PFSK-1 (cell line): ENCODE measurements around the gene MYCT1.

Experiments
- FOXP2 ChIP-seq: optimal IDR thresholded peaks from 2 replicates; pipeline ENCODE3; 2011; ENCODE audit warnings: borderline replicate concordance, control low read depth, inconsistent platforms; ENCODE audit not compliant: insufficient read depth; ENCODE audit errors: extremely low read length, extremely low read depth
- POLR2AphosphoS5 ChIP-seq: IDR thresholded peaks from 2 replicates; pipeline ENCODE4 v1.6.1; 2012; ENCODE audit warnings: low read depth, mild to moderate bottlenecking, control low read depth, low read length, moderate library complexity
- REST ChIP-seq, 2 experiments: IDR thresholded peaks; 2 replicates each; pipeline versions ENCODE4 v1.6.1 to v1.8.0; 2011 to 2012; ENCODE audit warnings: low read depth in 2 of 2, low read length in 2 of 2, control low read depth in 1 of 2, inconsistent platforms in 1 of 2, mild to moderate bottlenecking in 1 of 2, moderate library complexity in 1 of 2; ENCODE audit not compliant: insufficient read depth in 1 of 2
- SIN3A ChIP-seq: IDR thresholded peaks from 2 replicates; pipeline ENCODE4 v1.6.1; 2012; ENCODE audit warnings: mild to moderate bottlenecking, low read length, moderate library complexity, borderline replicate concordance; ENCODE audit not compliant: insufficient read depth
- TAF1 ChIP-seq: IDR thresholded peaks from 2 replicates; pipeline ENCODE4 v1.6.1; 2012; ENCODE audit warnings: low read length, control low read depth, borderline replicate concordance; ENCODE audit not compliant: insufficient read depth

Gene MYCT1

GRCh38 chr6:152701081-152701862 is 3.6 kb downstream of the MYCT1 start:
- TF ChIP-seq FOXP2 (no peak), POLR2AphosphoS5 (no peak), TAF1 (no peak), REST (IDR thresholded peaks at IDR 0.05; ENCODE audit: insufficient read depth in 1 of 2, low read depth in 2 of 2, low read length in 2 of 2) (no peak), SIN3A (no peak)

GRCh38 chr6:152701863-152702401 is 4.2 kb downstream of the MYCT1 start:
- TF ChIP-seq POLR2AphosphoS5: no peak
- no peak for TF ChIP-seq SIN3A
- TF ChIP-seq REST (IDR thresholded peaks at IDR 0.05; ENCODE audit: insufficient read depth in 1 of 2, low read depth in 2 of 2, low read length in 2 of 2): no peak
- no peak for TF ChIP-seq TAF1
- no peak for TF ChIP-seq FOXP2

- no peak for TF ChIP-seq REST (IDR thresholded peaks at IDR 0.05; ENCODE audit: insufficient read depth in 1 of 2, low read depth in 2 of 2, low read length in 2 of 2)
- no peak for TF ChIP-seq SIN3A
- TF ChIP-seq TAF1: no peak
- TF ChIP-seq POLR2AphosphoS5: no peak
- TF ChIP-seq FOXP2: no peak
Measured at GRCh38 chr6:152705327-152705726, 7.6 kb downstream of the MYCT1 start.

GRCh38 chr6:152716322-152716721 is 18.6 kb downstream of the MYCT1 start:
- no peak for TF ChIP-seq FOXP2

GRCh38 chr6:152720974-152721373 is 23.3 kb downstream of the MYCT1 start:
- TF ChIP-seq REST (IDR thresholded peaks at IDR 0.05; ENCODE audit: insufficient read depth in 1 of 2, low read depth in 2 of 2, low read length in 2 of 2) (no peak), POLR2AphosphoS5 (no peak), TAF1 (no peak), SIN3A (no peak), FOXP2 (no peak)
